GM19240 (cell line): ENCODE data around the gene LGALS1.
A peak's percentile ranks its signal among the peaks of the same experiment; 100 is the strongest.
"Not testable (repeated sequence)": the region's sequence is repeated elsewhere in the genome, so short reads cannot be mapped to it uniquely, and the experiment has no call there.

Experiments used
- DNase-seq: peaks from one replicate; pipeline ENCODE4 v3.0.0; 2011; ENCODE audit warnings: low spot score; ENCODE audit not compliant: insufficient read length

The LGALS1 gene

DNA sequence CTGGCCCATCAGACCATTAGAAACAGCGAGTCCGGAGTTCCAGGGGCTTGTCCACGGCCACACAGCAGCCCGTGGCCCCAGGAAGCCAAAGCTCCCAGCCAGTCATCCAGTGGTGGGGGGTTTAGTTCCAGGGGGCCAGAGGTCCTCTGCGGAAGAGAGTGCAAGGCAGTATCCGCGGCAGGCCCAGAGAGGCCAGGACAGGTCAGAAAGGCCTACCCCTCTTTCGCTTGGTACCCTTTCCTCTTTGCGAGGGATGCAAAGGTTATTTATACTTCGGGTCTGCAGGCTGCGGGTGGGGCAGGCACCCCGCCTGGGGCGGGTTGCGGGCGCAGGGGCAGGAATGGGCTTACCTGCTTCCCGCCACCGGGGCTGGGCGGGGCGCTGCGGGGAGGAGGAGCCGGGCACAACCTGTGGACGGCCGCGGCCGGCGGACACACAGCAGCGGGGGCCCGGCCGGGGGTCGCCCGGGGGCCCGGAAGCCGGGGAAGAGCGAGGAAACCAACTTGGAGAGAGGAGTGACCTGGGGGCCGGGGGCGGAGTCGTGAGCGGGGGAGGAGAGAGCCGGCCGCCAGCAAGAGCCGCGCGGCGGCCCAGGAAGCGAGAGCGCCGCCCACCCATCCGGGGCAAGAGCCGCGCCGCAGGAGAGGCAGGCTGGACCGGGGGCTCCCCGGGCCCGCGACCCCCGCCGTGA lies 36.2 kb upstream of the LGALS1 start, which contains the start of gene SH3BP1:
TSS of gene SH3BP1 (plus strand) at position 600 of the 691 bp plus-strand sequence. CDS start 119 bp downstream, outside the sequence.
- no peak for DNase-seq

DNA sequence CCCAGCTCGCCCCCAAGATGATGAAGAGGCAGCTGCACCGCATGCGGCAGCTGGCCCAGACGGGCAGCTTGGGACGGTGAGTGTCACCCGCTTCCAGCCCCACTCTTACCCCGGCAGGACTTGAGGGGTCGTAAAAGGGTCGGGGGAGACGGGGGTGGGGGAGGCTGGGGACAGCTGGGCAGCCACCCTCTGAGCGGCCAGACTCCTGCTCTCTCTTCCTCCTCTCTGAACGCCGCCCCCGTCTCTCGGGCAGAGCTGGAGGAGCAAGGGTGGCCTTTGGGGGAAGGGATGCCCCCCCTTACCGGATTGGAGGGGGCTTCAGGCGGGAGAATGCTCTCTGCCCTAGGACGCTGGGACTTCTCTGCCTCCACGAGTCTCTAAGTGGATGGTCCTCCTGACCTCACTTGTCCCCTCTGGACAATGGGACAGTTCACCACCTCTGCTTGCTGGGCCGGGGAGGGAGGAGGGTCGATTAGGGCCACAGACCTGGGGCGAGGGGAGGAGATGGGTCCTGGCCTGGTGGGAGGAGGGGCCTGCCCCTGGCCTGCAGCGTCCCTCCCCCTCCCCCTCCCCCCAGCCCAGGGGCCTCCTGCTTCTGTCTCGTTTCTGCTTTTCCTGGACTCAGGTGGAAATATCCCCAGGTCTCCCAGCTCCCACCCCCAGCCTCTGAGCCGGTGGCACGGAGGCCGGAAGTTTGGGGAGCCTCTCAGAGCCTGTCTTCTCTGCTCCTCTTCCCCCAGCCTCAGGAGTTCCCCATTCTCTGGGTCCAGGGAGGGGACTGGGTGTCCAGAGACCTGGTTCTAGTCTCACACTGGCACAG lies 35.5 kb upstream of the LGALS1 start:
- DNase-seq: peak; percentile 47

DNA sequence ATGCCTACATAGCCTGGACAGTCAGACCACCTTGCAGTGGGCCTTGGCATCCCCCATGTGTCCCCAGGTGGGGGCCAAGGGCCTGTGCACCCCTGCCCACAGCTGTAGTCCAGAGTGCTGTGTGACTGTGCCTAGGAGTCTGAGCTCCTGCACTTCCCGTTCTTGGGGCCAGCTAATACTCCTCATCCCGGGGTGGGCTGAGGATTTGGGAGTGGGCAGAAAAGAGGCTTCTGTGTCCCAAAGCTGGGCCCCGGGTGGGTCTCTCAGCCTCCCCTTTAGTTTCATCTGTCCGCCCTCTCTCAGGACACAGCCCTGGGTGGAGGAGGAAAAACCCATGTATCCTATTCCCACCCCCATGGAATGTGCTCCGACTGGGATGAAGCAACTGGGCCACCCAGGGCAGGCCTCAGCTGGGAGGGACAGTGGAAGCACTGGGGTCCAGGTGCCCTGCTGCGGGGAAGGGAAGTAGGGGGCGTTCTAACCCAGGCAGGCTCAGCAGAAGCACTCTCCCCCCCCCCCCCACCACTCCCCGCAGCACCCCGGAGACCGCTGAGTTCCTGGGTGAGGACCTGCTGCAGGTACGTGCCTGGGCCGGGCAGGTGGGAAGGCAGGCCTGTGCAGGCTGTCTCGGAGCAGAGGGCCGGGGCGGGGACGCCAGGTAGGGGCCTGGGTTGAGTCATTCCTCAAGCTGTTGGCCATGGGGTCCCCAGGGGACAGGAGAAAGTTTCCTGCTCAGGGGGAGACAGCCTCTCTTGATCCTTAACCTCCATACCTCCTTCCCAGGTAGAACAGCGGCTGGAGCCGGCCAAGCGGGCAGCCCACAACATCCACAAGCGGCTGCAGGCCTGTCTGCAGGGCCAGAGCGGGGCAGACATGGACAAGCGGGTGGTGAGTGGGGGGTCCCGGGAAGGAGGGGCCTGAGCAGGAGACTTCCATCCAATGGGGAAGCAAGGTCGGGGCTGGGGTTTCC lies 34.6 kb upstream of the LGALS1 start:
- DNase-seq: no peak

DNA sequence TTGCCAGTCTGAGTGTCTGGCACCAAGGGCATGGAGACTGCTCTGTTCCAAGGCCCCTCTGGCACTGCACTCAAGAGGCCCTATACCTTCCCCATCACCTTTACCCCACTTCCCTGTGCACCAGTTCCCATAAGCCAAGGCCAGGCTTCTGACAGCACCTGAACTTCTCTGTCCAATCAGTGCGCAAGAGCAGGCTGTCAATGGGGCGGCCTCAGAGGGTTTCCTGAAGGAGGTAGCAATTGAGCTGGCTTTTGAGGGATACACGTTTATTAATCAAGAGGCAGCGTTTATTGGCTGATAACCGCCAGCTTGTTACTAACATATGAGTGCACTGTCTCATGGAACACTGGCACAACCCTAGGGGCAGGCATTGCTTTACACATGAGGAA lies 33.9 kb upstream of the LGALS1 start:
- DNase-seq: no peak

DNA sequence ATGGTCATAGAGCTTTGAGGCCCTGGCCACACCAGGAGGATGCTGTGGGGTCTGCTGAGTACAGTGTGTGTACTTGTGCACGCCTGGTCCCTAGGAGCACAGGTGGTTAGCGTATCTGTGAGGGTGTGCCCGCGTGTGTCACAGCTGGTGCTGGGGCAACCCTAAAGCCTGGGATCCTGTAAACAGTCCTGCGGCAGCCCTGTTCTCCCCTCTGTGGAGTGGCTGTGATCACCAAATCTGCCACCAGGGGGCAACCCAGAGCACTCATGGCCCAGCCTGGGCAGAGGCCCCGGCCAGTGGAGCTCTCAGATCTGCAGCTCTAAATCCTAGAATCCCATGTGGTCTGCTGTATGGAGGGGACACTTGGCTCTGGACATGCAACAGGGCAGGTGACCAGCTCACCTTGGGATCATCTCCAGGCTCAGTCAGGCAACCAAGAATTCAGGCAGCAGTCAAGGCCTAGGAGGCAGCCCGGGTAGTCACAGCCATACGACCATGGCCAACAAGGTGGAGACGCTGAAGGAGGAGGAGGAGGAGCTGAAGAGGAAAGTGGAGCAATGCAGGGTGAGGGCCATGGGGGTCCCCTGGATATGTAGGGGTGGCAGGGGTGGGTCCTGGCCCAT lies 32.1 kb upstream of the LGALS1 start:
- DNase-seq: peak; percentile 84

DNA sequence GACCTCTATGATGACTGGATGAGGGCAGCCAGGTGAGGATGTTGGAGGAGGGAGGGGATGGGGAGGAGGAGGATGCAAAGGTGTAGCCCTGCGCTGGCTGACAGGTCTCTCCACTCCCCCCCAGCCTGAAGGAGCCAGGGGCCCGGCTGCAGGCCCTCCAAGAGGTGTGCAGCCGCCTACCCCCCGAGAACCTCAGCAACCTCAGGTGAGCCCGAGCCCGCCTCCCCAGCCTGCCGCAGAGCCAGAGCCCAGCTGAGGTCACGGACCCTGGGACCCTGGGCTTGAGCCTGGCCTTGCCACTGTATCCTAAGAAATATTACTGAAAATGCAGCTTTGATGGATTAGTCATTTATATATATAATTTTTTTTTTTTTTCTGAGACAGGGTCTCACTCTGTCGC lies 28.1 kb upstream of the LGALS1 start:
- no peak for DNase-seq

DNA sequence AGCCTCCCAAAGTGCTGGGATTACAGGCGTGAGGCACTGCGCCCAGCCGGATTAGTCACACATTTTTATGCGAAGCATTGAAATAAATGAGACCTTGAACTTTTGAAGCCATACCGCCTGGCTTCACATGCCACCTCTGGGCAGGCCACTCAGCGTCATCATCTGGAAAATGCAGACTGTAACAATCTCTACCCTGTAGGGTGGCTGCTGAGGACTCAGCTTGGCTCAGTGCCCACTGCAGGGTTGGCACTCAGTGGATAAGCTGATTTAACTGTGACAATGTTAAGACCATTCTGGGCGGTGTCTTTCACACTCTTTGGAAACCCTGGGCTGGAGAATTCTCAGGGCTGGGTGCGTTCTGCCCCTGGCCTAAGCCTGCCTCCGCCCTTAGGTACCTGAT lies 27.5 kb upstream of the LGALS1 start:
- DNase-seq: no peak

DNA sequence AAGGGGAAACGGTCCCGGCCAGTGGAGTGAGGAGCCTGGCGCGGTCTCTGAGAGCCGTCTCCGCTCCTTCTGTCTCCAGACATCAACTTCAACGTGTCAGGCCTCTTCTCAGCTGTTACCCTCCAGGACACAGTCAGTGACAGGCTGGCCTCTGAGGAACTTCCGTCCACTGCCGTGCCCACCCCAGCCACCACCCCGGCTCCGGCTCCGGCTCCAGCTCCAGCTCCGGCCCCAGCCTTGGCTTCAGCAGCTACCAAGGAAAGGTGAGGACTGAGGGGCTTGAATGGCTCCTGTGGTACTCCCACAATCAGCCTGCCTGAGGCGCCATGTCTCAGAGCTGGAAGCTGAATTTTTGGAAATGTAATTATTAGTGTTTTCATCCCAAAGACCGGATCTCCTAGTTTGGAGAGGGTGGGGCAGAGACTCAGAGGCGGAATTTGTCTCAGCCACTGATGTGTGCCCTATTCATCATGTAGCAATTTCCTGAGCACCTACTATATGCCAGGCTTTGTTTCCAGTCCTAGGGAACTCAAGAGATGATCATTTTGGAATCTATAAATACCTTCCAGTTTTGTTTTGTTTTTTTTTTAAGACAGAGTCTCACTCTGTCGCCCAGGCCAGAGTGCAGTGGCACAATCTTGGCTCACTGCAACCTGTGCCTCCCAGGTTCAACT lies 24.8 kb upstream of the LGALS1 start:
- DNase-seq: no peak

DNA sequence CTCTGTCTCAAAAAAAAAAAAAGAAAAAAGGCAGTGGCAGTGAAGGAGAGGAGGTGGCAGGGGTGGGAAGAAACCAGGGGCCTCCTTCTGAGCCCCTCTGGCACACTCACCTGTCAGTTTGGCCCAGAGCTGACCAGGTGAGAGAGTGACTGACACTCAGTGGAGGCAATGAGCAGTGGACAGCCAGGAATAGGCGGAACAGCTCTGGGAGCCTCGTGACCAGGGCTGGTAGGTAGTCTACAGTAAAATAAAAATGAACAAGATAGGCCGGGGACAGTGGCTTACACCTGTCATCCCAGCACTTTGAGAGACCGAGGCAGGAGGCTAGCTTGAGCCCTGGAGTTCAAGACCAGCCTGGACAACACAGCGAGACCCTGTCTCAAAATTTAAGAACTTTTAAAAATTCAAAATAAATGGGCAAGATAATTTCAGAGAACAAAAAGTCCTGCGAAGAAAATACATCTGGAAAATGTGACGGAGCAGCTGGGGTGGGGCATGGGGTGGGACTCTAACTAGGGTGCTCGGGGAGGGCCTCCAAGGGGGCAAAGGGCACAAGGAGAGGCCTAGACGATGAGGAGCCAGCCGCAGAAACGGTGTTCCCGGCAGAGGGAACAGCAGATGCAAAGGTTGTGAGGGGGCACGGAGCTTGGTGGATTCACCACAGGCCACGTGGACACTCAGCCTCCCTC lies 20.7 kb upstream of the LGALS1 start:
- DNase-seq: no peak

DNA sequence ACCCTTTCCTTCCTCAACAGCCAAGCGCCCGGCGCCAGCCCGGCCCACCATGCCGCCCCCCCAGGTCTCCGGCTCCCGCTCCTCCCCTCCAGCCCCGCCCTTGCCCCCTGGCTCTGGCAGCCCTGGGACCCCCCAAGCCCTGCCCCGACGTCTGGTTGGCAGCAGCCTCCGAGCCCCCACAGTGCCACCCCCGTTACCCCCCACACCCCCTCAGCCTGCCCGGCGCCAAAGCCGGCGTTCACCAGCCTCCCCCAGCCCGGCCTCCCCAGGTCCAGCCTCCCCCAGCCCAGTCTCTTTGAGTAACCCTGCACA lies 20.2 kb upstream of the LGALS1 start:
- DNase-seq: no peak

DNA sequence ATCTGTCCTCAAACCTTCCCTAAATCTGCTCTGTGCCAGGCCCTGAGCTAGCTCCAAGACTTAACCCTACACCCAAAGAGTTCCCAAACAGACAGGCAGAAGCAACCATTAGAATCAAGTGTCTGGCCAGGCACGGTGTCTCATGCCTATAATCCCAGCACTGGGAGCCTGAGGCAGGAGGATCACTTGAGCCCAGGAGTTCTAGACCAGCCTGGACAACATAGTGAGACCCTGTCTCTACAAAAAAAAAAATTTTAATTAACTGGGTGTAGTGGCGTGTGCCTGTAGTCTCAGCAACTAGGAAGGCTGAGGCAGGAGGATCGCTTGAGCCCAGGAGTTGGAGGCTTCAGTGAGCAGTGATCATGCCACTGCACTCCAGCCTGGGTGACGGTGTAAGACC lies 18.9 kb upstream of the LGALS1 start:
- not testable (repeated sequence) for DNase-seq

DNA sequence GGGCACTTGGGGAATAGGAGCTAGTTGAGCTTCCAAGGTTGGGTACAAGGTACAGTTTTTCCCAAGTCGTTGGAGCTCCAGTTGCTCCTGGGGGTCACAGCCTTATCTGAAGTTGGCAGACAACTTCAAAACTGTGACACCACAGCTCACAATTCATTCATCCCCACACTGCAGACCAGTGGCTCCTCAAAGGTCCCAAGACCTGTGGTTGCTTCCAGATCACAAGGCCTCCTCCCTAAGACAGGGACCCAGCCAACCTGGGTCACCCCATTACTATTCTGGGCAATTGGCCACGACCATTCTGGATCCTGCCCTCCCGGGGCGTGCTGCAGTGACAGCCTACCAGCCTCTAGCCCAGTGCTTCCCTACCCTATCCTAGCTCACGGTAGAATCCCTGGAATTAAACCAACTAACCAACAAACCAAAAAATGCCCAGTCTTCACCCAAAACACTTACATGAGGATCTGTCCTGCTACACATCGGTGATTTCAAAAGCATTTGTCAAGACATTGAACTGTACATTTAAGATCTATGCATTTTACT lies 17.8 kb upstream of the LGALS1 start:
- peak; percentile 29 for DNase-seq

DNA sequence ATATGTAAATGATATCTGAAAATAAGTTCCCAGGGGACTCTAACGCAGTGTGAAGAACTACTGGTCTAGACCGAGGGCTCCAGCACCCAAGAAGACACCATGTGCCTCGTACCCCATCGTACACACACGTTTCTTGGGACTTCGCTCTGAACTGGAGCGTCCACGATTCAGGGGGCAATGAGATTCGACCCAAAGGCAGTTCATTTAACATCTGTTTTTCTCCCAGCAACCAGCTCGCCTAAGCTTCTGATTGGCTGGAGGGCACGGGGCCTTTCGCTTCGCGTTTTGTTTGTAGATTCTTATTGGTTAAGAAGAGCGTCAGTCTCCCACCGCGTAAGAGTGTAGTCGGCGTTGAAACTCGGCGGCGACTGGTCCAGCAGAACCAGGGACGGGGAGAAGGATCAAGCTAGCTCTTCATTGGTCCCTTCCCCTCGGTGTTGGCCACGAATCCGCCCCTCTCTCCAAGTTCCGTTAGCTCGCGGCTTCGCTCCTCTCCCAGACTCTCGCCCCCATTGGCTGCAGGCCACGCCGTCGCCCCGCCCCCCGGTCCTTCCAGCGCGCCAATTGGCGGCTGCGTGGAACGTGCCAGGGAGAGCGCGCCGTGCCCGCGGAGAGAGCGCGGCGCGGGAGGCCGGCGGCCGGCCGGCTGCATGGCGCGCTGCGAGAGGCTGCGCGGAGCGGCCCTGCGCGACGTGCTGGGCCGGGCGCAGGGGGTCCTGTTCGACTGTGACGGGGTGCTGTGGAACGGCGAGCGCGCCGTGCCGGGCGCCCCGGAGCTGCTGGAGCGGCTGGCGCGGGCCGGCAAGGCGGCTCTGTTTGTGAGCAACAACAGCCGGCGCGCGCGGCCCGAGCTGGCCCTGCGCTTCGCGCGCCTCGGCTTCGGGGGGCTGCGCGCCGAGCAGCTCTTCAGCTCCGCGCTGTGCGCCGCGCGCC lies 17.0 kb upstream of the LGALS1 start, which contains the start of gene PDXP:
TSS of gene PDXP (plus strand) at position 591 of the 933 bp plus-strand sequence. CDS start at position 651, 60 bp downstream.
- DNase-seq: peak; percentile 100

DNA sequence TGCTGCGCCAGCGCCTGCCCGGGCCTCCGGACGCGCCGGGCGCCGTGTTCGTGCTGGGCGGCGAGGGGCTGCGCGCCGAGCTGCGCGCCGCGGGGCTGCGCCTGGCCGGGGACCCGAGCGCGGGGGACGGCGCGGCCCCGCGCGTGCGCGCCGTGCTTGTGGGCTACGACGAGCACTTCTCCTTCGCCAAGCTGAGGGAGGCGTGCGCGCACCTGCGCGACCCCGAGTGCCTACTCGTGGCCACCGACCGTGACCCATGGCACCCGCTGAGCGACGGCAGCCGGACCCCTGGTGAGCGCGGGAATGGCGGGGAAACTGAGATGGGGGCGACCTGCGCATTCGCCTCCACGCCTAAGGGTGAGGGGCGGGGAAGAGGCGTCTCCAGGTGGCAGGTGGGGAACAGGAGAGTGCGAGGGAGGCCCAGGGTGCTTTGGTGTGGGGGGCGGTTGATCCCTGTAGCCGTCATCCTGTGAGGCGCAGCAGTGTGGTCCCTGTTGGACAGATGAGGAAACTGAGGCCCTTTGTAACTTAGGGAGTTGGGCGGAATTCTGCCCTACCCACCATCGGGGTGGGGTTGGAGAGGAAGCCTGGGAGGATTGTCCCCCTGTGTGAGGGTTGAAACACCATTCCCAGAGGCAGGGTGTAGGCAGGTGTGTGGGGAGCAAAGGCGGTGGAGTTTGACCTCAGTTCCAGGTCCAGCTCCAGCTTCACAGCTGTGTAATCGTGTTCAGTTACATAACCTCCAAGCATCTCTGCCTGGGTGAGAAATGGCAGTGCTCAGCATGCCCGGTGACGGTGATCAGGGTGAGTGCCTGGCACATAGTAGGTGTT lies 16.2 kb upstream of the LGALS1 start:
- DNase-seq: no peak

DNA sequence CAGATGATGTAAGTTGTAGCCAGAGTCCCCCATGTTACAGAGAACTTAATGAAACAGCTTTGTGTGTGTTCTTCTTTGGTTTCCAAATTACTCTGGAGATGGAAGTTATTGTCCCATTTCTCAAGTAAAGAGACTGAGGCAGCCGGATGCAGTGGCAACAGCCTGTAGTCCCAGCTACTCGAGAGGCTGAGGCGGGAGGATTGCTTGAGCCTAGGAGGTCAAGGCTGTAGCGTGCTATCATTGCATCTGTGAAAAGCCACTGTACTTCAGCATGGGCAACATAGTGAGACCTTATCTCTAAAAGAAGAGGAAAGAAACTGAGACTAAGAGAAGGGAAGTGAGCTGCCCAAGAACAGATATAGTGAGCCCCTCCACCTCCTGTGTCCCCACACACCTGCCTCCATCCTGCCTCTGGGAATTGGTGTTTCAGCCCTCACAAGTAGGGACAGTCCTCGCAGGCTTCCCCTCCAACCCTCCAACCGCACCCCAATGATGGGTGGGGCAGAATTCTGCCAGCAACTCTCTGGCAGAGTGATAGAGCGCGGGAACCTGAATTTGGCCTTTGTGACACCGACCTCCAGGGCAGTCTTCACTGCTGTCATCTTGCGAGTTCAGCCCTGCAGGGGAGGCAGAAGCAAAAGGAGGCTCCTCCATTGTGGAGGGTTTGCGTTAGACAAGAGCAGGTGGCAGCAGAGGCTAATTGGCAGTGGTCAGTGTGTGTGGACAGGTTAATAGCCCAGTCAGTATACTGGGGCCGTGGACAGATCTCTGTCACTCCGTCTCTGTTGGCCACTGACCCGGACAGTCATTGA lies 15.3 kb upstream of the LGALS1 start:
- no peak for DNase-seq

DNA sequence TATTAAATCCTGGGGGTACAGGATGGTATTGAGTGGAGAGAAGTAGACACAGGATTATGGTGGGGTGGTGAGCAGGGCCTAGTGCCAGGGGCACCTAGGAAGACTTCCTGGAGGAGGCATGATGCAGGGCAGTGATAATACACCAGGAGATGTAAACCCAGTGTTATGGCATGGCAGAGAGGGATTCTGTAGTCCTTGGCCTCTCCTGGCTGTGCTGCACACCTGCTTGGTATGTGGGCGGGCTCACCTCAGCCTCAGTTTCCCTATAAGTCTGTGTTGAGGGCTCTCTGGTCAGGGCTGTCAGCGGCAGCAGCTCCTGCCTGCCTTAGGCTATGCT lies 14.8 kb upstream of the LGALS1 start:
- DNase-seq: no peak
